Glutamatergic neuron (in vitro differentiated cells): ENCODE results near the gene METTL3. TPM values are rescaled to one million over a fixed set of nuclear protein-coding genes. Genes with fewer than 3 reads are reported as not detected.

Source experiments
- DNase-seq: peaks from one replicate; pipeline ENCODE4 v3.0.0; 2022
- H3K27ac Mint-ChIP-seq: one replicate; pipeline ENCODE4 v1.8.0; 2020; ENCODE audit warnings: mild to moderate bottlenecking, mixed read lengths, inconsistent platforms; ENCODE audit not compliant: unreplicated experiment
- H3K27me3 Mint-ChIP-seq: one replicate; pipeline ENCODE4 v1.8.0; 2020; ENCODE audit warnings: mild to moderate bottlenecking, moderate library complexity, mixed read lengths, inconsistent platforms; ENCODE audit not compliant: unreplicated experiment
- H3K36me3 Mint-ChIP-seq: one replicate; pipeline ENCODE4 v1.8.0; 2020; ENCODE audit warnings: mild to moderate bottlenecking, mixed read lengths, inconsistent platforms; ENCODE audit not compliant: unreplicated experiment
- H3K4me1 Mint-ChIP-seq: one replicate; pipeline ENCODE4 v1.8.0; 2020; ENCODE audit warnings: mild to moderate bottlenecking, low read depth, mixed read lengths, inconsistent platforms; ENCODE audit not compliant: unreplicated experiment
- H3K4me3 Mint-ChIP-seq: one replicate; pipeline ENCODE4 v1.8.0; 2020; ENCODE audit warnings: mild to moderate bottlenecking, mixed read lengths, inconsistent platforms; ENCODE audit not compliant: unreplicated experiment
- H3K9me3 Mint-ChIP-seq: one replicate; pipeline ENCODE4 v1.8.0; 2020; ENCODE audit warnings: mild to moderate bottlenecking, moderate library complexity, mixed read lengths, inconsistent platforms; ENCODE audit not compliant: unreplicated experiment
- CTCF ChIP-seq: fragments of 200-600 bp; sonication (generic); IDR thresholded peaks from one replicate; pipeline ENCODE4 v1.5.0; 2021; ENCODE audit not compliant: partially characterized antibody, unreplicated experiment
- total RNA-seq: library from RNA; stranded (reverse); fragmentation: NEBNext Ultra II Directional; extraction: Animal tissue kit (Norgen Biotek cat#: 25700); gene quantifications from one replicate; pipeline ENCODE4 v1.2.1, GENCODE V29; 2021; ENCODE audit not compliant: unreplicated experiment

The METTL3 gene
- total RNA-seq, 1 donor from 2014 or later: 90.0 TPM

DNA sequence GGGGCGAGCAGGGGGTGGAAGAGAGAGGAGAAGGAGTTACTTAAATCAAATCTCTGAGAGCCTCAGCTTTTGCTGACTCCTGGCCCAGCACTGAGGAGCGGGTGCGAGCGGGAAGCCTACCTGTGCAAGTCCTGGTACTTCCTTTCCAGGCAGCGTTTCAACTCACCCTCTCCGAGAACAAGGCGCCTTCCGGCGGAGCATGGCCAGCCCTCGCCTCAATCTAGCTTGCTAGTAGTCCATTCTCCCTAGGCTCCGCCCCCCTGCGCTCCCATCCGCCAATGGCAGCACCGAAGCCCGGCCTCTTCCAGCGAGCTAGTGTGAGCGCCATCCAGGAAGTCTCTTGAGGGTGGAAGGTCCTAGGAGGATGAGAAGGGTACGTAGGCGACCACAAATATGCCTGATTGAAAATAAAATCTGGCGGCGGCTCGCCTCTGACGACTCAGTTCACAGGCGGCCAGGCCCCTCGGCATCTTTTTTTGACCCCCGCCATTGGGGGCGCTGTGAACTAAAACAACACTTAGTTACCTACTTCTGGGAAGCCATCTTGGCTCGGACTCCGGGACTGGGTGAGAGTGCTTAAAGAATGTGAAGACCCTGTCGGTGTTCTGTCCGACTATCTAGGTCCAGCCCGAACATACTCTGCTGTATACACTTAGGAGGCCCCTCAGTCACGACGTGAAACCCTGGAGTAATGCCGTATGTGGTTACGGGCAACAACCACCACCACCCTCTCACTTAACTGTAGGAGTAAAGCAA lies 55.0 kb downstream of the METTL3 start, which contains the start of gene CHD8:
Gene CHD8 (minus strand): TSS at position 212 of the 756 bp plus-strand sequence. CDS start 24,480 bp downstream, outside the sequence.
- peak within 1 kb of the TSS; percentile 95 for H3K4me3 Mint-ChIP-seq
- no peaks in the 10 kb centered on the region for H3K9me3 Mint-ChIP-seq
- peak within 1 kb of the TSS; percentile 96 for H3K27ac Mint-ChIP-seq
- no peaks in the 10 kb centered on the region for H3K36me3 Mint-ChIP-seq
- peak; percentile 99 for DNase-seq
- TF ChIP-seq CTCF: peak; percentile 67
- no peaks in the 10 kb centered on the region for H3K27me3 Mint-ChIP-seq
- peaks cover 7% of the 10 kb centered on the region for H3K4me1 Mint-ChIP-seq

GRCh38 chr14:21455592-21455911 lies 55.6 kb downstream of the METTL3 start:
- no peak for DNase-seq
- Mint-ChIP-seq H3K36me3 (no peaks in the 10 kb centered on the region), H3K4me1 (peaks cover 7% of the 10 kb centered on the region)

DNA sequence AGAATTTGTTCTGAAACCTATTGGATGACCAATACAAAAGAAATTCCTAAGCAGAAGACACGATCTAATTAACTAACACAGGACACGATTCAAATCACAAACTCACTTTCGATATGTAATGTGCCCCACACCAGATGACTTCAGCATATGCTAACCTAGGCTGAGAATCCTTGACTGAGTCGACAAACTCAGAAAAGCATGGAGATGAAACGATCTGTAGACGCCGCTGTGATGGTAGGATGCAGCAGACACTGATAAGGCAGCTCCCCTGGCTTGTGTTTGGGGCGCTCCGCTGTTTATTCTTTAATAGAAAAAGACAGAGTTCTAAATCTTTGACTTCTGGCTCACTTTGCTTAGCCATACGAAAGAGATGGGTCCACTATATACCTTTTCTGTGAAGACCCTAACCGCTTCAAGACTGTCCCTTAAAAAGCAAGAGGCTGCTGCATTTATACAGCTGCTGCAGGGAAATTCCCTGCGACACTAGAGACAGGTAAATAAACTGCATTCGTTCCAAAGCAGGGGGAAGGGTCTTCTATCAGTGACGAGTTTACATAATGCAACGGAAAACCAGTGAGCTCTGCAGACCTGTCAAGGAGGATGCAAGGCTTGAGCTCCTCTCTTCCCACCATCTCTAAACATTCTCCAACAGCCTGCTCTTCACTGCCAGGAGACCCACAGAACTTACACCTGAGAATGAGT lies 56.1 kb downstream of the METTL3 start:
- no peaks in the 10 kb centered on the region for H3K36me3 Mint-ChIP-seq
- no peak for TF ChIP-seq CTCF
- peak overlapping the region; percentile 95 for H3K4me3 Mint-ChIP-seq
- no peaks in the 10 kb centered on the region for H3K9me3 Mint-ChIP-seq
- H3K4me1 Mint-ChIP-seq: peaks cover 7% of the 10 kb centered on the region
- H3K27me3 Mint-ChIP-seq: no peaks in the 10 kb centered on the region
- peak overlapping the region; percentile 91 for H3K27ac Mint-ChIP-seq
- DNase-seq: no peak

More at GRCh38 chr14:21455592-21455911, 55.6 kb downstream of the METTL3 start:
- TF ChIP-seq CTCF: no peak
- Mint-ChIP-seq H3K9me3 (no peaks in the 10 kb centered on the region), H3K27ac (peak overlapping the region; percentile 91), H3K27me3 (no peaks in the 10 kb centered on the region), H3K4me3 (peak overlapping the region; percentile 95)

DNA sequence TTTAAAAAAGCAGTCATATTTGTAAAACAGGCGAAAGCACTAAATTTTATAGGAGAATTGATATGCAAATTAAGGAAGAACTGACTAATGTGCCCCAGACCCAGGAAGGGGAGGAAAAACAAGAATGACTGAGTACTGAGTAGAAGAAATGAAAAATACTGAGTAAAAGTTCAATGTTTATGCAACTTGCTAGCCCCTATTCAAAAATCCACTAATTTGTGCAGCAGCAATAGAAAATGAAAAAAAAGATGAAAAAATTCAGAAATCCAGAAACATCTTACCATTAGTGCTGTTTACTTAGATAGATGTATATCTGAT lies 61.3 kb downstream of the METTL3 start:
- no peaks in the 10 kb centered on the region for H3K36me3 Mint-ChIP-seq
- no peak overlapping the region for H3K4me3 Mint-ChIP-seq
- TF ChIP-seq CTCF: no peak
- H3K9me3 Mint-ChIP-seq: no peaks in the 10 kb centered on the region
- H3K27me3 Mint-ChIP-seq: no peaks in the 10 kb centered on the region
- no peak overlapping the region for H3K27ac Mint-ChIP-seq
- peaks cover 6% of the 10 kb centered on the region for H3K4me1 Mint-ChIP-seq
- DNase-seq: no peak

Other genes with a start within 250 kb of the METTL3 start
- gene HNRNPC, start 241.9 kb downstream of the METTL3 start, total RNA-seq: 514 TPM
- gene RPGRIP1, start 231.3 kb downstream of the METTL3 start, total RNA-seq: not detected
- 97.6 TPM for gene SUPT16H, start 127.3 kb downstream of the METTL3 start, total RNA-seq
- 146 TPM for gene CHD8, start 55.2 kb downstream of the METTL3 start, total RNA-seq
- 75.2 TPM for gene RAB2B, start 34.4 kb downstream of the METTL3 start, total RNA-seq
- gene TOX4, start 34.1 kb downstream of the METTL3 start, total RNA-seq: 63.0 TPM
- 62.9 TPM for gene SALL2, start 15.0 kb upstream of the METTL3 start, total RNA-seq
- not detected for gene OR10G3, start 68.7 kb upstream of the METTL3 start, total RNA-seq
- not detected for gene OR10G2, start 123.6 kb upstream of the METTL3 start, total RNA-seq
- gene OR4E2, start 142.5 kb upstream of the METTL3 start, total RNA-seq: not detected
- not detected for gene OR4E1, start 162.5 kb upstream of the METTL3 start, total RNA-seq